ENCODE data around the gene FOXP4. TPM values are rescaled to one million over a fixed set of nuclear protein-coding genes. Genes with fewer than 3 reads are reported as not detected.

FOXP4 gene
- total RNA-seq, 1 donor from 2014 or later: 41.9 TPM

GRCh38 chr6:41638935-41639808, 93.0 kb downstream of the FOXP4 start:
- Mint-ChIP-seq H3K4me1 (ENCODE audit: low read depth, unreplicated experiment) (peaks cover 62% of the 10 kb centered on the region), H3K27ac (ENCODE audit: unreplicated experiment) (peak overlapping the region; percentile 96), H3K9me3 (ENCODE audit: unreplicated experiment) (no peaks in the 10 kb centered on the region), H3K36me3 (ENCODE audit: low read depth, unreplicated experiment) (peaks cover 18% of the 10 kb centered on the region), H3K4me3 (ENCODE audit: unreplicated experiment) (peak overlapping the region; percentile 96), H3K27me3 (ENCODE audit: low read depth, unreplicated experiment) (no peaks in the 10 kb centered on the region)
- Histone ChIP-seq H3K4me2 (ENCODE audit: low read length) (peak overlapping the region; percentile 98), H2AFZ (ENCODE audit: low read depth, low read length) (peak overlapping the region; percentile 65), H4K20me1 (ENCODE audit: insufficient read depth, low read length) (peaks cover 52% of the 10 kb centered on the region), H3K4me3 (ENCODE audit: insufficient read depth, low read depth, low read length) (peak overlapping the region; percentile 71), H3K79me2 (ENCODE audit: insufficient read depth, low read length) (peaks cover 35% of the 10 kb centered on the region), H3K9ac (ENCODE audit: low read length) (peak overlapping the region; percentile 71), H3K27ac (ENCODE audit: low read depth, low read length) (no peak overlapping the region), H3K9me3 (ENCODE audit: insufficient read depth, low read depth, low read length) (no peaks in the 10 kb centered on the region), H3K27me3 (ENCODE audit: insufficient read depth, low read length) (no peaks in the 10 kb centered on the region), H3K4me1 (ENCODE audit: insufficient read depth, low read length) (peaks cover 39% of the 10 kb centered on the region), H3K36me3 (ENCODE audit: insufficient read depth, low read length) (no peaks in the 10 kb centered on the region)
- DNase-seq (ENCODE audit: low read depth) (peak; percentile 61), FAIRE-seq (no peak)
- TF ChIP-seq CTCF (IDR thresholded peaks at IDR 0.05; ENCODE audit: insufficient read depth, low read depth, low read length) (no peak), EZH2 (IDR thresholded peaks at IDR 0.05; ENCODE audit: insufficient read depth, low read length) (no peak)

- Histone ChIP-seq H3K9ac (ENCODE audit: low read length) (peak overlapping the region; percentile 71), H2AFZ (ENCODE audit: low read depth, low read length) (peak overlapping the region; percentile 65), H3K27me3 (ENCODE audit: insufficient read depth, low read length) (no peaks in the 10 kb centered on the region), H4K20me1 (ENCODE audit: insufficient read depth, low read length) (peaks cover 59% of the 10 kb centered on the region), H3K4me3 (ENCODE audit: insufficient read depth, low read depth, low read length) (peak overlapping the region; percentile 71), H3K79me2 (ENCODE audit: insufficient read depth, low read length) (peaks cover 35% of the 10 kb centered on the region), H3K9me3 (ENCODE audit: insufficient read depth, low read depth, low read length) (no peaks in the 10 kb centered on the region), H3K4me2 (ENCODE audit: low read length) (peak overlapping the region; percentile 98), H3K4me1 (ENCODE audit: insufficient read depth, low read length) (peaks cover 32% of the 10 kb centered on the region), H3K36me3 (ENCODE audit: insufficient read depth, low read length) (no peaks in the 10 kb centered on the region), H3K27ac (ENCODE audit: low read depth, low read length) (no peak overlapping the region)
- Mint-ChIP-seq H3K27me3 (ENCODE audit: low read depth, unreplicated experiment) (no peaks in the 10 kb centered on the region), H3K9me3 (ENCODE audit: unreplicated experiment) (no peaks in the 10 kb centered on the region), H3K4me1 (ENCODE audit: low read depth, unreplicated experiment) (peaks cover 60% of the 10 kb centered on the region), H3K27ac (ENCODE audit: unreplicated experiment) (peak overlapping the region; percentile 96), H3K36me3 (ENCODE audit: low read depth, unreplicated experiment) (peaks cover 18% of the 10 kb centered on the region), H3K4me3 (ENCODE audit: unreplicated experiment) (peak overlapping the region; percentile 96)
- no peak for DNase-seq (ENCODE audit: low read depth)
- no peak for FAIRE-seq
- no peak for TF ChIP-seq CTCF (IDR thresholded peaks at IDR 0.05; ENCODE audit: insufficient read depth, low read depth, low read length)
Observed at GRCh38 chr6:41639809-41640371, 93.7 kb downstream of the FOXP4 start.

Measured in astrocyte (in vitro differentiated cells and primary cell).